H1 (cell line): ENCODE results near the gene PTH1R. TPM values are rescaled to one million over a fixed set of nuclear protein-coding genes. Genes with fewer than 3 reads are reported as not detected.

Source experiments
- CTCF ChIA-PET: fragments of 300-600 bp; sonication (Branson Sonifier 250); formaldehyde crosslinking; loops from one replicate; lab custom pipeline; 2021; ENCODE audit not compliant: partially characterized antibody; lab: Charles Lee
- POLR2A ChIA-PET: fragments of 300-600 bp; sonication (Branson Sonifier 250); formaldehyde crosslinking; loops from one replicate; lab custom pipeline; 2021; ENCODE audit warnings: inconsistent platforms; ENCODE audit not compliant: partially characterized antibody; lab: Charles Lee
- DNase-seq, 2 experiments: peaks; one replicate each; pipeline versions ENCODE4 v3.0.0 to v3.0.0-alpha.2; 2010 to 2022; ENCODE audit warnings: low spot score in 2 of 2, low read depth in 1 of 2, mixed read lengths in 1 of 2
- FAIRE-seq: peaks from 2 replicates; lab custom pipeline; 2011; peaks lifted over from hg19 to GRCh38; lab: Jason Lieb, UNC
- H2AFZ ChIP-seq: 2 replicates; pipeline ENCODE4 v1.8.1; 2012; ENCODE audit warnings: low read length, inconsistent platforms
- H2AK5ac ChIP-seq: 2 replicates; pipeline ENCODE4 v1.6.1; 2013; ENCODE audit warnings: low read depth, low read length
- H2BK120ac ChIP-seq: replicated peaks from 2 replicates; pipeline ENCODE3; 2013; ENCODE audit warnings: low read depth, low read length, inconsistent platforms
- H2BK12ac ChIP-seq: 2 replicates; pipeline ENCODE4 v1.6.1; 2013; ENCODE audit warnings: low read depth, low read length
- H2BK15ac ChIP-seq: 2 replicates; pipeline ENCODE4 v1.6.1; 2013; ENCODE audit warnings: low read length
- H2BK20ac ChIP-seq: 2 replicates; pipeline ENCODE4 v1.6.1; 2013; ENCODE audit warnings: low read length
- H2BK5ac ChIP-seq: 2 replicates; pipeline ENCODE4 v1.6.1; 2013; ENCODE audit warnings: low read depth, low read length
- H3K14ac ChIP-seq: 2 replicates; pipeline ENCODE4 v1.6.1; 2013; ENCODE audit warnings: inconsistent platforms; ENCODE audit not compliant: insufficient read length
- H3K18ac ChIP-seq: 2 replicates; pipeline ENCODE4 v1.6.1; 2013; ENCODE audit warnings: low read length; ENCODE audit errors: extremely low read depth
- H3K23ac ChIP-seq: 2 replicates; pipeline ENCODE4 v1.6.1; 2013; ENCODE audit warnings: inconsistent platforms; ENCODE audit not compliant: insufficient read length
- H3K23me2 ChIP-seq: 2 replicates; pipeline ENCODE4 v1.6.1; 2013; ENCODE audit warnings: low read depth, low read length
- H3K27ac ChIP-seq: 2 replicates; pipeline ENCODE4 v1.6.1; 2011; ENCODE audit warnings: low read depth, low read length, inconsistent platforms
- H3K27me3 ChIP-seq, 4 experiments: replicated peaks in 1 of 4; 1 replicate in 1 of 4; 2 replicates in 3 of 4; pipeline versions ENCODE4 v1.6.1 to v1.8.1; 2011 to 2013; ENCODE audit warnings: low read length in 3 of 4, mild to moderate bottlenecking in 3 of 4, inconsistent platforms in 2 of 4, mixed read lengths in 2 of 4, moderate library complexity in 1 of 4; ENCODE audit not compliant: control insufficient read depth in 3 of 4, insufficient read depth in 3 of 4; ENCODE audit errors: extremely low read depth in 1 of 4
- H3K36me3 ChIP-seq, 4 experiments: 2 replicates each; pipeline versions ENCODE4 v1.6.1 to v1.8.1; 2011 to 2013; ENCODE audit warnings: mild to moderate bottlenecking in 4 of 4, low read length in 3 of 4, moderate library complexity in 2 of 4, control low read depth in 1 of 4, inconsistent platforms in 1 of 4; ENCODE audit not compliant: insufficient read depth in 4 of 4, control insufficient read depth in 2 of 4
- H3K4ac ChIP-seq: replicated peaks from 2 replicates; pipeline ENCODE3; 2013; ENCODE audit warnings: low read length, low read depth, mixed read lengths, inconsistent platforms; ENCODE audit not compliant: insufficient read length
- H3K4me1 ChIP-seq, 4 experiments: replicated peaks in 1 of 4; 1 replicate in 1 of 4; 2 replicates in 3 of 4; pipeline versions ENCODE4 v1.6.1 to v1.8.1; 2011 to 2013; ENCODE audit warnings: low read length in 3 of 4, inconsistent platforms in 2 of 4, mixed read lengths in 1 of 4; ENCODE audit not compliant: insufficient read depth in 4 of 4, control insufficient read depth in 3 of 4
- H3K4me2 ChIP-seq, 2 experiments: 2 replicates each; pipeline versions ENCODE4 v1.6.1 to v1.8.1; 2011 to 2013; ENCODE audit warnings: low read depth in 2 of 2, low read length in 2 of 2, control low read depth in 1 of 2, inconsistent platforms in 1 of 2, mild to moderate bottlenecking in 1 of 2; ENCODE audit not compliant: insufficient read depth in 1 of 2
- H3K4me3 ChIP-seq, 4 experiments: fragments of 200-600, 300-600 bp in 1 of 4; sonication (generic), shearing (Covaris generic), sonication (Bioruptor Twin) in 1 of 4; 2 replicates each; pipeline versions ENCODE4 v1.5.1 to v1.8.1; 2011 to 2016; ENCODE audit warnings: low read length in 4 of 4, low read depth in 3 of 4, control low read depth in 2 of 4, inconsistent platforms in 2 of 4, mild to moderate bottlenecking in 2 of 4, mixed read lengths in 1 of 4, moderate library complexity in 1 of 4; ENCODE audit not compliant: insufficient read depth in 2 of 4; ENCODE audit errors: extremely low read depth in 1 of 4
- H3K56ac ChIP-seq: replicated peaks from 2 replicates; pipeline ENCODE3; 2013; ENCODE audit warnings: low read depth, mild to moderate bottlenecking, mixed read lengths, low read length, inconsistent platforms; ENCODE audit not compliant: insufficient read length
- H3K79me1 ChIP-seq: 2 replicates; pipeline ENCODE4 v1.6.1; 2013; ENCODE audit warnings: low read depth, low read length, control low read depth
- H3K79me2 ChIP-seq, 2 experiments: 2 replicates each; pipeline versions ENCODE4 v1.6.1 to v1.8.1; 2012 to 2013; ENCODE audit warnings: low read length in 2 of 2, mild to moderate bottlenecking in 2 of 2, inconsistent platforms in 1 of 2; ENCODE audit not compliant: insufficient read depth in 2 of 2, control insufficient read depth in 1 of 2
- H3K9ac ChIP-seq, 4 experiments: replicated peaks in 1 of 4; 1 replicate in 1 of 4; 2 replicates in 3 of 4; pipeline versions ENCODE4 v1.6.1 to v1.8.1; 2011 to 2013; ENCODE audit warnings: low read depth in 3 of 4, low read length in 3 of 4, control low read depth in 2 of 4, mild to moderate bottlenecking in 2 of 4, moderate library complexity in 2 of 4, inconsistent platforms in 1 of 4; ENCODE audit errors: extremely low read depth in 1 of 4
- H3K9me3 ChIP-seq, 2 experiments: 2 replicates each; pipeline versions ENCODE4 v1.6.1 to v1.8.1; 2012 to 2013; ENCODE audit warnings: mild to moderate bottlenecking in 2 of 2, moderate library complexity in 2 of 2, control low read depth in 1 of 2, inconsistent platforms in 1 of 2, low read depth in 1 of 2, low read length in 1 of 2, mixed read lengths in 1 of 2; ENCODE audit not compliant: insufficient read depth in 2 of 2
- H4K20me1 ChIP-seq, 2 experiments: replicated peaks in 1 of 2; 2 replicates each; pipeline versions ENCODE3 to v1.8.1; 2011 to 2013; ENCODE audit warnings: inconsistent platforms in 2 of 2, low read length in 2 of 2, mild to moderate bottlenecking in 1 of 2; ENCODE audit not compliant: insufficient read depth in 2 of 2, control insufficient read depth in 1 of 2
- H4K5ac ChIP-seq: 2 replicates; pipeline ENCODE4 v1.6.1; 2013; ENCODE audit warnings: low read length, low read depth, mixed read lengths, inconsistent platforms; ENCODE audit not compliant: insufficient read length
- H4K8ac ChIP-seq: 2 replicates; pipeline ENCODE4 v1.8.0; 2013; ENCODE audit warnings: mild to moderate bottlenecking, moderate library complexity, low read length, inconsistent platforms; ENCODE audit not compliant: insufficient read depth; ENCODE audit errors: extremely low read depth
- H4K91ac ChIP-seq: replicated peaks from 2 replicates; pipeline ENCODE3; 2013; ENCODE audit warnings: low read length, mixed read lengths, inconsistent platforms; ENCODE audit not compliant: insufficient read length
- BCL11A ChIP-seq, 2 experiments: IDR thresholded peaks; one replicate each; pipeline ENCODE4 v1.6.1; 2011; ENCODE audit warnings: low read depth in 2 of 2, low read length in 2 of 2, mild to moderate bottlenecking in 2 of 2
- CHD1 ChIP-seq: IDR thresholded peaks from 2 replicates; pipeline ENCODE4 v1.6.1; 2012; ENCODE audit warnings: low read depth, low read length, improper control_type of control experiment
- CTCF ChIP-seq, 3 experiments: IDR thresholded peaks; 1 replicate in 2 of 3; 2 replicates in 1 of 3; pipeline versions ENCODE4 v1.5.1 to v1.6.1; 2011; ENCODE audit warnings: low read length in 3 of 3, mild to moderate bottlenecking in 3 of 3, inconsistent platforms in 2 of 3, low read depth in 1 of 3, moderate library complexity in 1 of 3; ENCODE audit not compliant: insufficient read depth in 1 of 3; ENCODE audit errors: control extremely low read depth in 1 of 3
- JUN ChIP-seq: IDR thresholded peaks from 2 replicates; pipeline ENCODE4 v1.6.1; 2011; ENCODE audit warnings: low read depth, mild to moderate bottlenecking, improper control_type of control experiment, low read length
- WGBS, 2 experiments: shearing (Covaris generic) in 1 of 2; methylation state at CpG; one replicate each; pipeline versions ENCODE4 v1.1.6 to v1.1.7; 2013 to 2015; ENCODE audit warnings: low lambda C conversion rate in 2 of 2, mixed read lengths in 2 of 2, inconsistent platforms in 1 of 2, low coverage in 1 of 2, missing lambda C conversion rate in 1 of 2; ENCODE audit not compliant: insufficient replicate concordance in 2 of 2, insufficient coverage in 1 of 2, insufficient read length in 1 of 2; ENCODE audit errors: extremely low coverage in 1 of 2, missing lambda C conversion rate in 1 of 2; 5-methylcytosine and 5-hydroxymethylcytosine counted together
- polyA plus RNA-seq, 7 experiments: library from polyadenylated mRNA; depleted of rRNA in 3 of 7; stranded (reverse) in 5 of 7; unstranded in 2 of 7; fragments of >200 nt in 5 of 7; fragments of 200-250 nt in 2 of 7; gene quantifications; 1 replicate in 5 of 7; 2 replicates in 1 of 7; 4 replicates in 1 of 7; pipeline versions ENCODE4 v1.2.1 to v1.2.3, GENCODE V29; 2011 to 2013; ENCODE audit warnings: missing spikeins in 2 of 7, mixed read lengths in 2 of 7
- total RNA-seq: library from RNA; stranded (reverse); fragmentation: NEBNext Ultra II Directional; extraction: Animal tissue kit (Norgen Biotek cat#: 25700); gene quantifications from 2 replicates; pipeline ENCODE4 v1.2.1, GENCODE V29; 2021

The PTH1R gene
- total and polyA plus RNA-seq, 2 of the 8 experiments (the other 6 are each of a cell fraction or from before 2014, with no cell fraction given), result 0.57 to 1.5 TPM

DNA sequence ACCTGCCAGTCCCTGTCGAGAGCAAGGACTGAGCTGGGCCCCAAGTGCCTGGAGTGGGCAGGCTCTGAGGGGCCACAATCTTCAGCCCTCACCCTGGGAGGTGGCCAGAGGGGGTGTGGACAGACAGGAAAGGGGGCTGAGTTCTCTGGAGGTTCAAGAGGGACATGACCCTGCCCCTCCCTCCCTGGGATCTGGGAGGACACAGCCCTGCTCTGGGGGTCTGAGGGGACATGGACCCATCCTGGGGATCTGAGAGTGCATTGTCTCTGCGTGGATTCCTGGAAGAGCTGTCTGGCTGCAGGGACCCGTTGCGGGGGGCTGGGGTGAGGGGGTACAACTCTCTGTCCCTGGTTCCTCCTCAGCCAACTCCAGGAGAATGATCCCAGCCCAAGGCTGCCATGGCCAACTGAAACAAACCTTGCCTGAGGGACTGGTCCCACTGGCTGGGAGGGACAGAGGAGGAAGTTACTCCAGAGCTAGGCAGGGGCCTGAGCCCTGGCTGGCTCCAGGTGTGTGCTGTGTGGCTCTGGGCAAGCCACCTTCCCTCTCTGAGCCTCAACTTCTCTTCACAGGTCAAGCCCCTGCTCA is 29.0 kb downstream of the PTH1R start:
- Histone ChIP-seq H2BK15ac (no peak overlapping the region), H2BK5ac (no peak overlapping the region), H3K4ac (no peak overlapping the region), H4K20me1 (peaks cover 0 to 5% of the 10 kb centered on the region in 2 experiments), H3K36me3 (no peaks in the 10 kb centered on the region), H3K27ac (no peak overlapping the region), H3K9me3 (no peaks in the 10 kb centered on the region), H2BK120ac (no peak overlapping the region), H2BK12ac (peak overlapping the region; percentile 68; the same call in 1 of the 2 replicates), H2AK5ac (no peak overlapping the region), H3K79me2 (no peaks in the 10 kb centered on the region), H3K9ac (no peak overlapping the region), H3K23ac (no peak overlapping the region), H3K4me1 (peaks cover 0 to 3% (median 1%) of the 10 kb centered on the region in 4 experiments; a peak in 2 of 7 replicates), H3K4me2 (no peak overlapping the region), H3K18ac (no peak overlapping the region), H4K91ac (no peak overlapping the region), H3K14ac (no peak overlapping the region), H4K5ac (no peak overlapping the region), H4K8ac (no peak overlapping the region), H2BK20ac (no peak overlapping the region), H3K56ac (no peak overlapping the region), H3K27me3 (no peaks in the 10 kb centered on the region; a peak in 2 of 7 replicates), H3K4me3 (no peak overlapping the region), H3K79me1 (no peaks in the 10 kb centered on the region; the same call in 1 of the 2 replicates), H3K23me2 (no peaks in the 10 kb centered on the region; the same call in 1 of the 2 replicates), H2AFZ (no peak overlapping the region)
- 97% methylated on average over 4 of the region's 4 CpGs; no CpG with 5 or more reads in 1 of the 2 experiments for WGBS, 2 experiments
- DNase-seq, result no peak
- no peak for FAIRE-seq
- ChIA-PET POLR2A (interaction anchor here (0.9 kb wide), 1 partner anchor 43 kb away, joined by 3 read pairs; the partner anchor contains the start of gene MYL3), CTCF (interaction anchor here (0.6 to 2.4 kb wide), 11 partner anchors 9 to 849 kb away, joined by 3 to 8 read pairs (median 3); partner anchors contain the start of gene MYL3)
- no peak for TF ChIP-seq BCL11A (IDR thresholded peaks at IDR 0.05; ENCODE audit: low read depth in 2 of 2, low read length in 2 of 2)
- TF ChIP-seq JUN, result no peak
- no peak for TF ChIP-seq CHD1
- TF ChIP-seq CTCF (IDR thresholded peaks at IDR 0.05; ENCODE audit: control extremely low read depth in 1 of 3, insufficient read depth in 1 of 3, low read depth in 1 of 3, low read length in 3 of 3), result no peak
